Aorta (tissue), 5 donors: ENCODE results near the gene POLR3H. TPM values are rescaled to one million over a fixed set of nuclear protein-coding genes. Genes with fewer than 3 reads are reported as not detected.

Experiments
- ATAC-seq: fragments of 200-7000 bp; cut with Tn5 transposase; one replicate; pipeline ENCODE4 v1.9.1; 2022; ENCODE audit warnings: moderate library complexity; ENCODE audit not compliant: low FRiP score
- DNase-seq, 2 donors: peaks; one replicate each; pipeline ENCODE4 v3.0.0-alpha.2; 2020
- H3K27ac ChIP-seq, 2 donors: one replicate each; pipeline ENCODE4 v1.5.1; 2013; ENCODE audit warnings: low read length in 2 of 2, mild to moderate bottlenecking in 2 of 2, moderate library complexity in 2 of 2, control low read depth in 1 of 2, inconsistent platforms in 1 of 2, low read depth in 1 of 2
- H3K27me3 ChIP-seq, 2 donors: one replicate each; pipeline ENCODE4 v1.6.1; 2013; ENCODE audit warnings: control low read depth in 1 of 2, low read length in 1 of 2, mild to moderate bottlenecking in 1 of 2, moderate library complexity in 1 of 2; ENCODE audit not compliant: insufficient read depth in 2 of 2, control insufficient read depth in 1 of 2
- H3K36me3 ChIP-seq, 2 donors: one replicate each; pipeline ENCODE4 v1.6.1; 2013; ENCODE audit warnings: control low read depth in 1 of 2, low read length in 1 of 2, mild to moderate bottlenecking in 1 of 2; ENCODE audit not compliant: insufficient read depth in 2 of 2, control insufficient read depth in 1 of 2
- H3K4me1 ChIP-seq, 2 donors: one replicate each; pipeline ENCODE4 v1.6.1; 2013; ENCODE audit warnings: low read length in 2 of 2, control low read depth in 1 of 2, mild to moderate bottlenecking in 1 of 2, moderate library complexity in 1 of 2; ENCODE audit not compliant: insufficient read depth in 2 of 2, control insufficient read depth in 1 of 2
- H3K4me3 ChIP-seq, 2 donors: one replicate each; pipeline ENCODE4 v1.5.1; 2013; ENCODE audit warnings: low read length in 2 of 2, control low read depth in 1 of 2, mild to moderate bottlenecking in 1 of 2
- H3K9me3 ChIP-seq: one replicate; pipeline ENCODE4 v1.6.1; 2013; ENCODE audit warnings: mild to moderate bottlenecking, low read length; ENCODE audit not compliant: control insufficient read depth
- WGBS, 2 donors: extraction: QIAGEN DNeasy Blood & Tissue Kit; methylation state at CpG; one replicate each; pipeline ENCODE4 v1.1.7; 2013; 5-methylcytosine and 5-hydroxymethylcytosine counted together
- intact Hi-C, 2 donors: fragments of 100-400 bp; cut with DNase I; formaldehyde crosslinking; loops; one replicate each; pipeline versions ENCODE4 v1.14.2 to v1.15.0; 2022
- polyA plus RNA-seq, 2 donors: library from polyadenylated mRNA; stranded (reverse); fragments of 200-250 nt; gene quantifications; one replicate each; pipeline ENCODE4 v1.2.3, GENCODE V29; 2013
- total RNA-seq, 2 donors: library from RNA; stranded (reverse); fragmentation: NEBNext Ultra II Directional; extraction: Animal tissue kit (Norgen Biotek cat#: 25700); gene quantifications; one replicate each; pipeline ENCODE4 v1.2.1, GENCODE V29; 2021
- donor health status: healthy with polysubstance abuse.
- donor health status: Bipolar disorder and iron deficiency.
- donor health status: DM: no; HTN: no; CAD: no.
- donor health status: DM: no; HTN: no; CAD: no.
- donor health status: DM: yes; HTN: yes; CAD: no.

Gene POLR3H
- total and polyA plus RNA-seq, 4 donors, result 9.4 to 29.2 (median 23.2) TPM

DNA sequence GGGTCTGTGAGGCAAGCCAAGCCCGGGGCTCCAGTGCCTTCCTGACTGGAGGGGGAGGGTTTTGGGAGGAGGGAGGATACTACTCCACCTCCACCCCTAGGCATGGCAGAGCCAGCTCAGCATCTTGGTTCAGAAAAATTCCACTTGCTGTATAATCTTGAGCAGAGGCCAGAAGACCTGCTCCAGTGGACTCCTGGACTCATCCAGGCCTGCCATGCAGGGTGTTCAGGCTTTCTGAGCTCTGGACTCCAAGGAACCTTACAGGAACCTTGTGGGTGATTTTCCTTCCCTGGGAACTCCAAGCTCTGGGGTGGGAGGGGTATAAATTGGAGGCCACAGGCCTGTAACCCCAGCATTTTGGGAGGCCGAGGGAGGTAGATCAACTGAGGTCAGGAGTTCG is 26.0 kb upstream of the POLR3H start:
- Histone ChIP-seq H3K36me3 (no peaks in the 10 kb centered on the region), H3K27ac (peak overlapping the region in 1 of 2 donors; percentile 2), H3K27me3 (no peaks in the 10 kb centered on the region), H3K9me3 (no peaks in the 10 kb centered on the region), H3K4me3 (no peak overlapping the region), H3K4me1 (no peaks in the 10 kb centered on the region)
- WGBS, 2 donors, result 44 to 62% methylated on average over 3 of the region's 3 CpGs
- intact Hi-C loops, result no loop called here
- no peak for ATAC-seq
- no peak for DNase-seq

DNA sequence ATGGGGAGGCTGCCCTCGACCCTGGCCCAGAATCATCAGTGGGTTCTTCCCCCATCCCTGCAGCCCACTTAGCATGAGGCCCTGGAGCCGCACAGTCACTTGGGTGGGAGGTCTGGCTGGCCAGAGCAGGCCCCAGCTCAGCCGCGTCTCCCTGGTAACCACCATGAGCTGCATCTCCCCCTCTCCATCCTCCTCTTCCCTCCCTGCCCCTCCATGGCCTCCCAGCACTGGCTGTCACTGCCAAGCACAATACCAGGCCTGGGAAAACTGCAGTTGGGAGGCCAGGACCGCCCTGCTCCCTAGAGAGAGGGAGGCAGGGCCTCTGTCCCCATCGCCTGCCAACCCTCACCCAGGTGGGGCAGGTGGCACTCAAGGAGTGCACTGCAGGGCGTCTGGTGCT is 24.5 kb upstream of the POLR3H start:
- intact Hi-C loops, result no loop called here
- WGBS, 2 donors, result 4 to 6% methylated on average over 7 of the region's 7 CpGs
- H3K27me3 ChIP-seq, result no peaks in the 10 kb centered on the region
- no peaks in the 10 kb centered on the region for H3K9me3 ChIP-seq
- H3K27ac ChIP-seq, result peak overlapping the region in 1 of 2 donors; percentile 66
- H3K4me1 ChIP-seq, result no peaks in the 10 kb centered on the region
- H3K36me3 ChIP-seq, result no peaks in the 10 kb centered on the region
- no peak overlapping the region for H3K4me3 ChIP-seq
- peak; percentile 71 to 82 for DNase-seq
- peak; percentile 77 for ATAC-seq

DNA sequence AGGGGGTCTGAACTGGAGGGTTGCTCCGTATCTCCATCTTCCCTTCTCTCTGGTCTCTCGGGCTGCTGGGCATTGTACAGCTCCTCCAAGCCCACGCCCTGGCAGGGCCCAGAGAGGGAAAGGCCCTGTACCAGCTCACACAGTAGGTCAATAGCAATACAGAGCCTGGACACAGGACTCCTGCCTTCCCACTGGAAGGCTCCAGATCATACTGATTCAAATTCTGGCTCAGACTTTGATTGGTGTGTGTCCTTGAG is 23.2 kb upstream of the POLR3H start:
- Histone ChIP-seq H3K4me1 (no peaks in the 10 kb centered on the region), H3K9me3 (no peaks in the 10 kb centered on the region), H3K36me3 (no peaks in the 10 kb centered on the region), H3K27me3 (no peaks in the 10 kb centered on the region), H3K4me3 (no peak overlapping the region), H3K27ac (peak overlapping the region; percentile 42 to 44)
- ATAC-seq (no peak), DNase-seq (no peak)
- 31 to 38% methylated on average over 3 of the region's 3 CpGs for WGBS, 2 donors
- intact Hi-C loops, result no loop called here

- Histone ChIP-seq H3K4me1 (no peaks in the 10 kb centered on the region), H3K4me3 (no peak overlapping the region), H3K27me3 (no peaks in the 10 kb centered on the region), H3K36me3 (no peaks in the 10 kb centered on the region), H3K27ac (peak overlapping the region in 1 of 2 donors; percentile 58), H3K9me3 (no peaks in the 10 kb centered on the region)
- 38 to 44% methylated on average over 8 of the region's 8 CpGs for WGBS, 2 donors
- DNase-seq (peak; percentile 82 to 83), ATAC-seq (peak; percentile 65)
- intact Hi-C loops, result no loop called here
Observed at GRCh38 chr22:41565403-41566054, 21.3 kb upstream of the POLR3H start.

- no peaks in the 10 kb centered on the region for H3K4me1 ChIP-seq
Observed at GRCh38 chr22:41564563-41564962, 20.3 kb upstream of the POLR3H start.

GRCh38 chr22:41563051-41563711 is 18.9 kb upstream of the POLR3H start:
- intact Hi-C loops, result loop anchor here in 1 of 2 donors (5.0 kb wide), 1 partner anchor 34 kb away; no protein-coding TSS in a partner anchor
- no peak overlapping the region for H3K4me3 ChIP-seq
- no peaks in the 10 kb centered on the region for H3K36me3 ChIP-seq
- no peaks in the 10 kb centered on the region for H3K9me3 ChIP-seq
- peak overlapping the region; percentile 17 to 76 for H3K27ac ChIP-seq
- no peaks in the 10 kb centered on the region for H3K4me1 ChIP-seq
- H3K27me3 ChIP-seq, result no peaks in the 10 kb centered on the region
- ATAC-seq, result peak; percentile 9
- WGBS, 2 donors, result 4 to 5% methylated on average over 10 of the region's 10 CpGs
- peak; percentile 70 to 83 for DNase-seq

More at GRCh38 chr22:41564563-41564962, 20.3 kb upstream of the POLR3H start:
- no peak overlapping the region for H3K4me3 ChIP-seq
- no peaks in the 10 kb centered on the region for H3K36me3 ChIP-seq
- no peaks in the 10 kb centered on the region for H3K27me3 ChIP-seq
- DNase-seq, result no peak
- intact Hi-C loops, result loop anchor here in 1 of 2 donors (5.0 kb wide), 1 partner anchor 33 kb away; no protein-coding TSS in a partner anchor
- H3K9me3 ChIP-seq, result no peaks in the 10 kb centered on the region
- no peak for ATAC-seq
- WGBS, 2 donors, result 84 to 87% methylated on average over 8 of the region's 8 CpGs
- H3K27ac ChIP-seq, result peak overlapping the region; percentile 19 to 72

DNA sequence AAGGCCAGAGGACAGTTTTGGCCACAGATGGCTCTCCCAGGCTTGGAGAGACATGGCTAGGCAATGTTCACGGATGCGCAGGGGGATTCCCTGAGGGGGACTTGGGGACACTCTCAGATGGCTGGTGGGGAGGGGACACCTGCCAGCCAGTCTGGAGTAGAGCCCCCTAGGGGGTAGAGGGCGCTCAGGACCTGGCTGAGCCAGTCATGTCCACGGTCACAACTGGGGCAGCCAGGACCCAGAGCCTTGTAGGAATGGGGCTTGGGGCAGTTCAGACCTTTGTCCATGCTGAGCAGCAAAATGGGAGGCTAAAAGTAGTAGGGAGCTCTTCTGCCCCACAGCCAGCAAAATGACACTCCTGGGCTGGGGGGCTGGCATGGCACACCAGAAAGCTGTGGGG is 18.2 kb upstream of the POLR3H start:
- H3K36me3 ChIP-seq, result no peaks in the 10 kb centered on the region
- ATAC-seq, result no peak
- no peaks in the 10 kb centered on the region for H3K27me3 ChIP-seq
- H3K4me3 ChIP-seq, result peak overlapping the region; percentile 36 to 59
- WGBS, 2 donors, result 11 to 22% methylated on average over 4 of the region's 4 CpGs
- intact Hi-C loops, result loop anchor here in 1 of 2 donors (5.0 kb wide), 1 partner anchor 35 kb away; no protein-coding TSS in a partner anchor
- H3K27ac ChIP-seq, result peak overlapping the region; percentile 17 to 76
- no peak for DNase-seq
- H3K9me3 ChIP-seq, result no peaks in the 10 kb centered on the region
- H3K4me1 ChIP-seq, result no peaks in the 10 kb centered on the region

DNA sequence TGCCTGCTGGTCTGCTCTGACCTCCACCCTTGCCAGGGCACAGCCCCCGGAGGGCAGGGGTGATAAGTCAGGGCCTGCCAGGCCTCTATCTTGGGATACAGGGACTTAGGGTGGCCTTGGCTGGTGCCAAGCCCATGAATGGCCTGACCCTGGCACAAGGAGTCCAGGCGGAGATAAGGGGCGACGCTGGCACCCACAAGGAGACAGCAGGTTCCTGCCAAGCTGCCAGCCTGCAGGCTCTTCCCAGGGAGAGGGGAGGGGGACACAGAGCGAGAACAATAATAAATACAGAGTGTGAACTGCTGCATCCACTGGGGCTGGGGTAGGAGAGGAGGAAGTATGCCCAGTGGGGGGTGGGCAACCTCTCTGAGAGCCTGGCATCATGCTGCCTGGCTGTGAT is 17.5 kb upstream of the POLR3H start:
- H3K27me3 ChIP-seq, result no peaks in the 10 kb centered on the region
- H3K4me3 ChIP-seq, result peak overlapping the region; percentile 36 to 59
- no peaks in the 10 kb centered on the region for H3K36me3 ChIP-seq
- peak overlapping the region; percentile 58 to 76 for H3K27ac ChIP-seq
- ATAC-seq (no peak), DNase-seq (no peak)
- 2 to 6% methylated on average over 5 of the region's 5 CpGs for WGBS, 2 donors
- intact Hi-C loops, result loop anchor here in 1 of 2 donors (5.0 kb wide), 1 partner anchor 36 kb away; no protein-coding TSS in a partner anchor
- H3K4me1 ChIP-seq, result no peaks in the 10 kb centered on the region
- no peaks in the 10 kb centered on the region for H3K9me3 ChIP-seq

GRCh38 chr22:41561335-41561734 is 17.1 kb upstream of the POLR3H start:
- peak overlapping the region; percentile 58 to 76 for H3K27ac ChIP-seq
- H3K4me3 ChIP-seq, result peak overlapping the region; percentile 36 to 59
- no peaks in the 10 kb centered on the region for H3K36me3 ChIP-seq
- DNase-seq (no peak), ATAC-seq (no peak)
- no peaks in the 10 kb centered on the region for H3K27me3 ChIP-seq
- H3K4me1 ChIP-seq, result no peaks in the 10 kb centered on the region
- H3K9me3 ChIP-seq, result no peaks in the 10 kb centered on the region
- intact Hi-C loops, result loop anchor here in 1 of 2 donors (5.0 kb wide), 1 partner anchor 36 kb away; no protein-coding TSS in a partner anchor
- 3 to 6% methylated on average over 10 of the region's 10 CpGs for WGBS, 2 donors
